AG08395 (cell line): ENCODE data around the gene B4GALT2.

Source experiments
- DNase-seq: peaks from one replicate; pipeline ENCODE4 v3.0.0; 2012; ENCODE audit warnings: mixed read lengths, low spot score

B4GALT2 gene

DNA sequence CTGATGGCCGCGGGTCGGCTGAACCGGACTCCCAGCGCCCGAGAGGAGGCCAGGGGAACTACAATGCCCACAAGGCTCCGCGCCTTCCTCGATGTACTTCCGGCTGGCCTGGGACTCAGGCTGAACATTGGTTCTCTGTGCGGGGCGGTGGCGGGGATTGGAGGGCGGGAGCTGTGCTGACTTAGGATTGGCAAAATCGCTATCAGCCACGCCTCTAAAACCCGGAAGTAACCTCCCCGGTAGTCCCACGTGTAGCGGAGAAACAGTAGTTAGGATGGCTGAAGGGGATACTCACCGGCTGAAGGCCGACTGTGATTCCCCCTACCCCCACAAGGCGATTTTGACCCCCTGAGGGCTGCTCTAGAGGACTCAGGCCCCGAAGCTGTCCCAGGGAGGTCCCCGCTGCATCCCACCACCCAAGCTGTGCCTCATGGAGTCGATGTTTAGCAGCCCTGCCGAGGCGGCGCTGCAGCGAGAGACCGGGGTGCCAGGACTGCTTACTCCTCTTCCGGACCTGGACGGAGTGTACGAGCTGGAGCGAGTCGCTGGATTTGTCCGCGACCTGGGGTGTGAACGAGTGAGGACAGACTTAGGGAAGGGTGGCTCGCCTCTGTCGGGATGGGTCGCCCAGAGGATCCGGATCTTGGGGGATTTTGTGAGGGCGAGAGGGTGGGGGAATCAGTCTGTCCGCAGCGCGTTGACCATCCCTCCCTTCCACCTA lies 9.1 kb upstream of the B4GALT2 start, which contains the start of gene DPH2:
TSS of gene DPH2 (plus strand) at position 265 of the 721 bp plus-strand sequence. CDS start at position 431, 166 bp downstream.
- peak; percentile 99 for DNase-seq

DNA sequence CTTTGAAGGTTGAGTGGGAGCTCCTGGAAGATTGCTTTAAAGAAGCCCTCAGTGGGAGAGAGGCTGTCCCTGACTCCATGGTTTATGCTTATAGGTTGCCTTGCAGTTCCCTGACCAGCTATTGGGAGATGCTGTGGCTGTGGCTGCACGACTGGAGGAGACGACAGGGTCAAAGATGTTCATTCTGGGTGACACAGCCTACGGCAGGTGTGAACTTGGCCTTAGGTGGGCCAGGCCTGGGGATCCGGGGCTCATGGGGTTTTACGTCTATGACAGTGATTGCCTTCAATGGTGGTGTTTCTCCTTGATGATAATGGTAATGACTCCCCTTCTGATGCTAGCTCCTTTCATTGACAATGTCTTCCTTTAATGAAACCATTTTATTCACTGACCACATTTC lies 8.5 kb upstream of the B4GALT2 start:
- no peak for DNase-seq

DNA sequence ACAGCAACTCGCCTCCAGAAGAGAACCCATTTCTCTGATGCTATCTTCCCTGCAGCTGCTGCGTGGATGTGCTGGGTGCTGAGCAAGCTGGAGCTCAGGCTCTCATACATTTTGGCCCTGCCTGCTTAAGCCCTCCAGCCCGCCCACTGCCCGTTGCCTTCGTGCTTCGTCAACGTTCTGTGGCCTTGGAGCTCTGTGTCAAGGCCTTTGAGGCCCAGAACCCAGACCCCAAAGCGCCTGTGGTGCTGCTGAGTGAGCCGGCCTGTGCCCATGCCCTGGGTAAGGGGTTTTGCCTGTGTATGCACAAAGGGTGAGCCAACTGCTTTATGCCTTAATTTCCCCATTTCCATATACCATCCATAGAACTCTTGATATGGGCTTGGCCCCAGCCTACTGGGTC lies 8.1 kb upstream of the B4GALT2 start:
- DNase-seq: no peak

DNA sequence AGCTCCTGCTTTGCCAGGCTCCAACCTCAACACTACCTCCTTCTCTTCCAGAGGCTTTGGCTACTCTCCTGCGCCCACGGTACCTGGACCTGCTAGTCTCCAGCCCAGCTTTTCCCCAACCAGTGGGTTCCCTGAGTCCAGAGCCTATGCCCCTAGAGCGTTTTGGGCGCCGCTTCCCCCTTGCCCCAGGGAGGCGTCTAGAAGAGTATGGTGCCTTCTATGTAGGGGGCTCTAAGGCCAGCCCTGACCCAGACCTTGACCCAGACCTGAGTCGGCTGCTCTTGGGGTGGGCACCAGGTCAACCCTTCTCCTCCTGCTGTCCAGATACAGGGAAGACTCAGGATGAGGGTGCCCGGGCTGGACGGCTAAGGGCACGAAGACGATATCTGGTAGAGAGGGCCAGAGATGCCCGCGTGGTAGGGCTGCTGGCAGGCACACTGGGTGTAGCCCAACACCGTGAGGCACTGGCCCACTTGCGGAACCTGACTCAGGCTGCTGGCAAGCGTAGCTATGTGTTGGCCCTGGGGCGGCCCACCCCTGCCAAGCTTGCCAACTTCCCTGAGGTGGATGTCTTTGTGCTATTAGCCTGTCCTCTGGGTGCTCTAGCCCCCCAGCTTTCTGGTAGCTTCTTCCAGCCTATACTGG lies 7.6 kb upstream of the B4GALT2 start:
- DNase-seq: no peak

DNA sequence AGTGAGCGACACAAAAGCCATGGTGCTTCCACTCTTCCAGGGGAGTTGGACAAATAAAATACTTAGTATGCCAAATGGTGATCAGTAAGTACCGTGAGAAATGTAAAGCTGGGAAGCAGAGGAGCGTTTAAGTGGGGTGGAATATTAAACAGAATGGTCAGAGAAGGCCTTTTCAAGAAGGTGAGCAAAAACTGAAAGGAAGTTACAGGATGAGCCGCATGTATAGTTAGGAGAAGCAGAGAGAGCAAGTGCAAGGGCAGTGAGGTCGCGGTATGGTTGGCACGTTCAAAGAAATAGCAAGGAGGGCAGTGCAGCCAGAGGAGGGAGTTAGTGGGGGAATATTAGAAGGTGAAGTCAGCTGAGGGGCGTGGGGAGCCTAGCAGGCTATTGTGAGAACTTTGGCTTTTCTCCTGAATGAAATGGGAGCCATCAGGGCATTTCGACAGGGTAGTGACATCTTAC lies 5.0 kb upstream of the B4GALT2 start:
- no peak for DNase-seq

DNA sequence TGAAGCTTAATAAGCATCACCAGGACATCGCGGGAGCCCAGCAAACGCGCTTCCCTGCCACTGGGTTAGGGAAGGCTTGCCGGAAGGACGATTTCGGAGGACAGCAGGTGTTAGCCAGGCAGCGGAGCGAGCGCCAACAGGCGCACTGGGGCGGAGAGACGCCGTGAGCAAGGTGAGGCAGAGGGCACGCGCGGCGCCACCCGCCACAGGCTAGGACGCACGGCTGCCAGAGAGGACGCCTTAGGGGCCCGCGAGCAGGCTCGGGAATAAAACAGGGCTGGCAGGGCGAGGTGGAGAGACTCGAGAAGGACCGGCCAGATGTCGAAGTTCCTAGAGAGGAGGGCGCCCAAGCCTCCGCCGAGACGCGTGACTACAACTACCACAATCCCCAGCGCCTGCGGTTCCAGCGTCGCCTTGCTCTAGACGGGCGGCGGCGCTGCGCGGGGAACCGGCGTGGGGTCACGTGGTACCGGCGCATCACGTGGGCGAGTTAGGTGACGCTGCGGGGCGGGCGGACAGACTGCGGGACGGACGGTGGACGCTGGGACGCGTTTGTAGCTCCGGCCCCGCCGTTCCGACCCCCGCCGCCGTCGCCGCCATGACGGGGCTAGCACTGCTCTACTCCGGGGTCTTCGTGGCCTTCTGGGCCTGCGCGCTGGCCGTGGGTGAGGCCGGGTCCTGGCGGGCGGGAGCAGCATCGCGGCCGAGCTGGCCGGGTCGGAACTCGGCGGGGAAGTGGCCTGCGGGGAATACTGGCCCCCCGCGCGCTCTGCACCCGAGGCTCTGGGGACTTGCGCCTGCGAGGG lies 4.4 kb upstream of the B4GALT2 start, which contains the start of gene ATP6V0B:
TSS of gene ATP6V0B (plus strand) at position 518 of the 806 bp plus-strand sequence. CDS start at position 599, 81 bp downstream.
- DNase-seq: peak; percentile 97

DNA sequence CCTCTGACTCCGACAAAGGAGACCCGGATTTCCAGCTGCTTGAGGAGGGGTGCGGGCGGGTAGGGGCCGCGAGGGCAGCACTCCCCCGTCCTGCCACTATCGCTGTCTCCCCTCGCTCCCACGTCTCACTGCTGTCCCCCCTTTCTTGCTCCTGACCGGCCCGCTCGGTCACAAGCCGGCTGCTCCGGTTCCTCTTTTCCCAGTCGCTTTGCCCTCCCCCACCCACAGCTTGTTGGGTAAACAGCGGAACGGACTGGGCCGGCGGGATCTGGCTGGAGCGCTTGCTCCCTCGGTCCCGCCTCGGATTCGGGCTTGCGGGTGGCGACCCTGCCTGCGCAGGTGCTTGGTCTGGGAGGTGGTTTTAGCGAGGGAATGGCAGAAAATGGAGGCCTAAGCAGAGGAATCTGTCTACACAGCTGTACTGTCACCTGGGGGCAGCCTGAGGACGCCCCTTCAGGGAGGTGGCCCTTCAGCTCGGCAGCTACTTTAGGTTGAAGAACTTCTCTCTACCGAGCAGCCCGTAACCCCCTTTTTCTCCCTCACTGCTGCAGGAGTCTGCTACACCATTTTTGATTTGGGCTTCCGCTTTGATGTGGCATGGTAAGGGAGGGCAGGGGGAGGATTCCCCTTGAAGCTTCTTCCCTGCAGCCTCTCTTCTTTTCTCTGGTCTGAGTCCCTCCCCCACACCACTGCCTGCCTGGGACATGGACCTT lies 3.6 kb upstream of the B4GALT2 start:
- peak; percentile 38 for DNase-seq

- no peak for DNase-seq
Measured at GRCh38 chr1:43976045-43976444, 3.0 kb upstream of the B4GALT2 start.

DNA sequence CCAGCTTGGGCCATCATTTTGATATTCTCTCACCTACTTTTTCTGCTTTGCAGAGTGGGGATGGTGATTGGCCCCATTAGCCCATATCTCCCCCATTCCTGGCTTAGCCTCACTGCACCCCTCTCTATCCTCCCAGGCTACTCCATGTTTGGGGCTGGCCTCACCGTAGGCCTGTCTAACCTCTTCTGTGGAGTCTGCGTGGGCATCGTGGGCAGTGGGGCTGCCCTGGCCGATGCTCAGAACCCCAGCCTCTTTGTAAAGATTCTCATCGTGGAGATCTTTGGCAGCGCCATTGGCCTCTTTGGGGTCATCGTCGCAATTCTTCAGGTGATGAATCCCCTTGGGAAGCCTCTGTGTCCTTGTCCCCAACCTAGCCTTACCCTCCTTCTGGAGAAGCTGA lies 2.1 kb upstream of the B4GALT2 start:
- no peak for DNase-seq

DNA sequence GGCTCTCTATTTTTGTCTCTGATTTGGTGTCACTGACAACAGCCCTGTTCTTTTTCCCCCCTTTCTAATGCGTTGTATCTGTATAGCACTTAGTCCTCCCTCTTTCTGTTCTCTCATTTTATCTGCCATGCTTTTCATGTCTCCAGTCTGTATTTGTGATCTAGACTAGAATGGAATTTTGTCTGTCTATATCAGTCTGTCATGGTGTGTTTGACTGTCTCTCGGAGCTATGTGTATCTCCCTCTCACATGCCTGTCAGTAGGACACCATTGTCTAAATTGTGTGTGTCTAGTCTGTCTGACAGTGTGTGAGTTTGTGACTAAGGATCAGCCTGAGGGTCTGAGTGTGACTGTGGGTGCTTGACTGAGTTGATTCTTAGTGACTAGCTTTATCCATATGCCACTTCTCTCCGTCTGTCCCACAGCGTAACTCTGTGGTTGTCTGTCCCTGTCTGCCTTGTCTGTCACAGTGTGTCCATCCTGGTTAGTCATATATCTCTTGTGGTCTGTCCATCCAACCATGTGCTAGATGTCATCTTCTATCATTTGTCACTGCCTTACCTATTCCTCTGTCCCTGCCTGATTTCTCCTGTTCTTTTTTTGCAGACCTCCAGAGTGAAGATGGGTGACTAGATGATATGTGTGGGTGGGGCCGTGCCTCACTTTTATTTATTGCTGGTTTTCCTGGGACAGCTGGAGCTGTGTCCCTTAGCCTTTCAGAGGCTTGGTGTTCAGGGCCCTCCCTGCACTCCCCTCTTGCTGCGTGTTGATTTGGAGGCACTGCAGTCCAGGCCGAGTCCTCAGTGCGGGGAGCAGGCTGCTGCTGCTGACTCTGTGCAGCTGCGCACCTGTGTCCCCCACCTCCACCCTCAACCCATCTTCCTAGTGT lies 1.4 kb upstream of the B4GALT2 start:
- no peak for DNase-seq

GRCh38 chr1:43978264-43978550 lies 803 bp upstream of the B4GALT2 start:
- no peak for DNase-seq

- no peak for DNase-seq
Measured at GRCh38 chr1:43979261-43979527, 184 bp downstream of the B4GALT2 start.

- DNase-seq: peak; percentile 57
Measured at GRCh38 chr1:43979528-43980254, 681 bp downstream of the B4GALT2 start.

DNA sequence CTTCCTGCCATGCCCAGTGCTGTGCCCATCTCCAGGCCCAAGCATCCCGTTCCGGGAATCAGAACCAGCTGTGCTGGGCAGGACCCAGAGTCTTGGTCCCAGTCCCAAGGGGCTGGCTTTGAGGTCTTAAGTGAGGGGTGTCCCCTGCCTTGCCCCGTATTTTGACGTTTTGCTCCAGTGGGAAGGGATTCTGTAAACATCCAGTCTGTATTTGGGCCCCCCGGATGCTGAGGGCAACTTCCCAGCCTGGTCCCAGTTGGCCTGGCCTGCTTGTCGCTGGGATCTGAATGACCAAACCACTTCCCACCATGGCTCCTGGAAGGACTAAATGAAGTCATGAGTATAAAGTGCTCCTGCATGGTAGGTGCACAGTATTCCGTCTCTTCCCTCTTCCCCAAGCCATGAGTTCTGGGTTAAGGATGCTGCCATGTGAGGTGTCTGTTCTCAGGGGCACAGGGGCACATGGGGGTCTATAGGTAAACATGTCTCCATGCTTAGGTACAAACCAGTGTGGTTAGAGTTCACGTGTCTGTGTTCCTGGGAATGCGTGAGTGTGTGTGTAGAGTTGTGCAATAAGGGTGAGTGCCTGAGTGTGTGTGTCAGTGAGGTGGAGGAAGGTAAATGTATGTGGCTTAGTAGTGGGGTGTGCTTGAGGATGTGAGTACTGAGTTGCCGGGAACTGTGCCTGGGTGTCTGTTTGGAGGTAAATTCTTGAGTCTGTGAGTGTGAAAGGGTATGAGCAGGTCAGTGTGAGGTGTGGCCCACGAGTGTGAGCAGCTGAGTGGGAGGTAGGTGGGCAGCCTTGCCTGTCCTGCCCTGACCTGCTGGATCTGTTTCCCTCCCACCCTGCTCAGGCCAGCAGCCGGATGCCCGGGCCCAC lies 1.5 kb downstream of the B4GALT2 start:
- peak; percentile 15 for DNase-seq

DNA sequence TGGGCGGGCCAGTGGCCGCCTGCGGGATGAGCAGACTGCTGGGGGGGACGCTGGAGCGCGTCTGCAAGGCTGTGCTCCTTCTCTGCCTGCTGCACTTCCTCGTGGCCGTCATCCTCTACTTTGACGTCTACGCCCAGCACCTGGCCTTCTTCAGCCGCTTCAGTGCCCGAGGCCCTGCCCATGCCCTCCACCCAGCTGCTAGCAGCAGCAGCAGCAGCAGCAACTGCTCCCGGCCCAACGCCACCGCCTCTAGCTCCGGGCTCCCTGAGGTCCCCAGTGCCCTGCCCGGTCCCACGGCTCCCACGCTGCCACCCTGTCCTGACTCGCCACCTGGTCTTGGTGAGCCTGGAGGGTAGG lies 2.1 kb downstream of the B4GALT2 start:
- no peak for DNase-seq

GRCh38 chr1:43981636-43982035 lies 2.6 kb downstream of the B4GALT2 start:
- DNase-seq: no peak

GRCh38 chr1:43982241-43982640 lies 3.2 kb downstream of the B4GALT2 start:
- DNase-seq: no peak

DNA sequence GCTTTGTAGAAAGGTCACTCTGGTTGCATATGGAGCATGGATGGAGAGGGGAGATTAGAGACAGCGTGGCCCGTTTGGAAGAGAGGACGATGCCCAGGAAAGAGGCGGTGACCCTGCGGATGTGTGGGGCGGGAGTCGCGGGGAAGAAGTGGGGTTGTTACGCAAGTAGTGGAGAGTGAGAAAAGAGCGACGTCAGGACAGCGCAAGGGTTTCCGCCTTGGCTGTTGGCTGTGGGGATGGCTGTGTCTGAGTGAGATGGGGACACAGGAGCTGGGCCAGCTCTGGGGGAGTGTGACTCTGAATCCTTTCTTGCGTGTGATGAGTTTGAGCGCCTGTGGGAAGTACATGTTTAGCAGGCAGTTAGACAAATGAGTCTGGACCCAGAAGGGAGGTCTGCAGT lies 3.8 kb downstream of the B4GALT2 start:
- DNase-seq: no peak

- DNase-seq: no peak
Measured at GRCh38 chr1:43983253-43983899, 4.4 kb downstream of the B4GALT2 start.
